HG03097 (cell line): ENCODE results near the gene ATXN7L1.
A peak's percentile ranks its signal among the peaks of the same experiment; 100 is the strongest.

Source experiments
- ATAC-seq: cut with Tn5 transposase; IDR thresholded peaks from one replicate; pipeline ENCODE4 v1.9.1; 2021; ENCODE audit not compliant: unreplicated experiment, low FRiP score

The ATXN7L1 gene

DNA sequence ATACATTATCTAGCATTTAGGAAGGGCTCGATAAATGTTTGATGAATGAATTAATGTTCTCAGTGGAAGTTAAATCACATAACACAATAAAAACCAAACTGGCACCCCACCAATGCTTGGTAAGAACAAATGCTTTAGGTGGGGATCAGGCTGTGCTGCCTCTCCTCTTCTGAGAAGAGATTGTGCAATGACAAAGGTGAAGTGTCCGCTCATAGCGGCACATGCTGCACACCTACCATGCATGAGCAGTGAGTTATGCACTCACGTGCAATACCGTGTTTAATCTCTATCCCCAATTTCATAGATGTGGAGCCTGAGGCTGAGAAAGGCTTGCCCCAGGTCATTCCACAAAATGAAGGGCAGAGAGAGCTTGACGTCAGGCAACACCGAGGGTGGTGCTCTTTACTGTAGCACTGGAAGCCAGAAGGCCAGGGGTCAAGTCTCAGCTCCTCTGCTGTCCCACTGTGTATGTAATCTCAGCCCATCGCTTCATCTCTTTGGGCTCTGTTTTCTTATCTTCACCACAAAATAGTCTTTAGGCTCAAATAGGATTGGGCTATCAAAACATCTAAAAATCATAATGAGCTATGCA lies 222.2 kb downstream of the ATXN7L1 start:
- ATAC-seq: no peak

DNA sequence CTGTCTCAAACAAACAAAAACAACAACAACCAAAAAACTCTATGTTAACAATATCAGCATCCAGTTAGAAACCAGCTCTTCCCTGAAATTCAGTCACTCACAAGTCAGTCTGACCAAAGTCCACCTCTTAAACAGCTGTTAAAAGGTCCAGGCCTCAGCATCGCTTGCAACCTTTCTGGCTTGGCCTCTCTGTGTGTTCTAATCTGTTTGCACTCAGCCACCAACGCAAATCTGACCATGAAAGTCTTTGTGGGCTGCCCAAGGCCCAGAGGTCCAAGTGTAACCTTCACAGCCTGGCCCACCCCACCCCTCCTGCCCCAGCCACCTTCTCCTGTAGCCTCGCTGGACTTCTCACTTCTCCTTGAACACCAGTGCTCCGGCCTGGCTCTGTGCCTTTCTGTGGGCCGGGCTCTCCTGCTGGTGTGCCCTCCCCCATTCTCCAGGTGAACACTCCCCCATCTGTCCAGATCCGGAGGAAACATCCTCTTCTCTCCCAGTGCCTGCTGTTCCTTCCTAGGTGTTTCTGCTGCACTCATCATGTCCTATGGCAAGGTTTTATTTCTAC lies 222.9 kb downstream of the ATXN7L1 start:
- no peak for ATAC-seq

DNA sequence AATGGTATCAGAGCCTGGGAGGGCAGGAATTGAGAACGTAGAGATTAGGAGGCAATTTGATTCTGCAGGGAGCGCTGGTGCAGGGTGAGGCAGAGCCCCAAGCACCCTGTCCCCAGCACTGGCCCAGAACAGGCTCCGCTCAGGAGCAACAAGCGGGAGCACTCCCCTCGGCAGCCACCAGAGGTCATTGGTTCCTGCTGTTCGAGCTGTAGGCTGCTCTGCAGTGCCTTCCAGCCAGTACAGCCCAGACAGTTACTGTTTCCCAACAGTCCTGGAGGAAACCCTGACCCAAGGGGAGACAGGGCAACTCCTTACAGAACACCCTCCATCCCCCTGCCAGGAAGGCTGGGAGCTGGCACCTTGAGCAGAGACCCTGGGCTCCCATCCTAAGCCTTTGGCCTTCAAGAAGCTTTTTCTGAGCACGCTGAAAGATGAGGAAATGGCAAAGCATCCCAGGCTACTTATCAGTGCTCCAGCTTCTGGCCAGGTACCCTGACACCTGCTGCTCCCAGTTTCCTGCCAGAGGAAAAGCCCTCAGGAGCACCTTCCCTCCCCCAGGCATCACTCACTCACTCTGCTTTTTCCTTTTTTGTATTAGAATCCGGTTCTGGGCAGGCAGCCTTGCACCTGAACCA lies 223.9 kb downstream of the ATXN7L1 start:
- peak; percentile 81 for ATAC-seq

DNA sequence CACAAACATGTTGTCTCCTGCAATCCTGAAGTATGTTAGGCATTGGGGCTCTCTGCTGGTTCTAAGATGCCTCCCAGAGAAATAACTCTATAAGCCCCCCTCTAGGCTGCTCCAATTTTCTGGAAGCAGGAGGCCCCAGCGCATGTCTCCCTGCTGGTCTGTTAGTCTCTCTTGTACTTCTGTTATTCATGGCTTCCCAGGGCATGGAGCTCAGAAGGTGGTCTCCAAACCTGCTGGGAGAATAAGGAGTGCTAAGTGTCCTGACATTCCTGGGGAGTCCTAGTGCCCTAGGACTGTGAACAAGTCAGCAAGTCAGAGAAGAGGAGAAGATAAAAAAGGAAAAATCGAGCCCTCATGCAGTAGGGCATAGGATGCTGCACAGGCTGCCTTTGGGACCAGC lies 224.6 kb downstream of the ATXN7L1 start:
- ATAC-seq: no peak

DNA sequence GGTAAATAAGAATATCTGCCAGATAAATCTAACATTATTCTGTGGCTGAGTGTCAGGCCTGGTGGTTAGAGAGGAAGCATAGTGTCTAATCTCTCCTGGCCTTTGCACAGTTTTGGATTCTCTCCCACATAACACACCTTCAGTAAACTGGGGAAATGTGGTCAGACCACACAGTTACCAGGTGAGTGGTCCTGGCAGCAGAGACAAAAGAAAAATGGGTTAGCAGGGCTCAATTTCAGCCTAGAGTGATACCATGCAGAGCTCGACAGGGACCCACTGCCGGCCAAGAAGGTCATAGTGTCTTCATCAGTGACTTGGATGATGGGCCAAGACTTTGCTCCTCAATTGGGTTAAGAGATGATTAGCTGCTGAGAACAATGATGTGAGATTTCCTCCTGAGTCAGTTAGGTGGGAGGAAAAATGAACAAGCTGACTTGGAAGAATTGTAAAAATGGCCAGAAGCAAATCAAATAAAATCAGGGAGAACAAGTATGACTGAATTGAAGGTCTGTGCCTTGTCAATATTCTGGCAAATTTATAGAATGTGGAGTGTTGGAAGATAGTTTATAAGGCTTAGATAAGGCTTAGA lies 225.9 kb downstream of the ATXN7L1 start:
- no peak for ATAC-seq

DNA sequence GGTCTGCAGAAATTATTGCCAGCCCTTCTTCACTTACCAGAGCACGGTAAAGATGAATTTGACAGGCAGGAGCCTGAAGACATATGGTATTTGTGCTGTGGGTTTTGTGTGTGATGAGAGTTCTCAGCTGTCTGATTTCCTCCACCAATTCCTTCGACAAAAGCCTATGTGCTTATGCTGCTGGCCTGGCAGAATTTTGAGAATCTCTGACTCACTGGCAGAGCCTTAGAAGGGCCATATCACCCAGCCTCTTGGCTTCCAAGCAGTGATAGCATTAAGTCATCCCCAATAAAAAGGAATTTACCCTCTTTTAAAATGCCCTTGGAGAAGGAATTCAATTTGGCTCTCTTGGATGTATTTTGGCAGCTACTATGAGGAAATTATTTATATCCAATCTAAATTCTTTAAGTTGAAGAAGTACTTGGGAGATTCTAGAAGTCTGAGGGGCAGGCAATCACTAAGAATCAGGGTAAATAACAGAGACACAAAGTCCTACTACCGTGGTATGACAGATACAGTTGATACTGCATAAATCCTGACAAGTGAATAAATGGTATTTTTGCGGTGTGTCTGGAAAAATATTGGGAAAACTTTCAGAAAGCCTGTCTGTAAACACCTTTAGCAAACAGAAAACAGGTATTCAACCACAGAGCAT lies 226.5 kb downstream of the ATXN7L1 start:
- no peak for ATAC-seq

DNA sequence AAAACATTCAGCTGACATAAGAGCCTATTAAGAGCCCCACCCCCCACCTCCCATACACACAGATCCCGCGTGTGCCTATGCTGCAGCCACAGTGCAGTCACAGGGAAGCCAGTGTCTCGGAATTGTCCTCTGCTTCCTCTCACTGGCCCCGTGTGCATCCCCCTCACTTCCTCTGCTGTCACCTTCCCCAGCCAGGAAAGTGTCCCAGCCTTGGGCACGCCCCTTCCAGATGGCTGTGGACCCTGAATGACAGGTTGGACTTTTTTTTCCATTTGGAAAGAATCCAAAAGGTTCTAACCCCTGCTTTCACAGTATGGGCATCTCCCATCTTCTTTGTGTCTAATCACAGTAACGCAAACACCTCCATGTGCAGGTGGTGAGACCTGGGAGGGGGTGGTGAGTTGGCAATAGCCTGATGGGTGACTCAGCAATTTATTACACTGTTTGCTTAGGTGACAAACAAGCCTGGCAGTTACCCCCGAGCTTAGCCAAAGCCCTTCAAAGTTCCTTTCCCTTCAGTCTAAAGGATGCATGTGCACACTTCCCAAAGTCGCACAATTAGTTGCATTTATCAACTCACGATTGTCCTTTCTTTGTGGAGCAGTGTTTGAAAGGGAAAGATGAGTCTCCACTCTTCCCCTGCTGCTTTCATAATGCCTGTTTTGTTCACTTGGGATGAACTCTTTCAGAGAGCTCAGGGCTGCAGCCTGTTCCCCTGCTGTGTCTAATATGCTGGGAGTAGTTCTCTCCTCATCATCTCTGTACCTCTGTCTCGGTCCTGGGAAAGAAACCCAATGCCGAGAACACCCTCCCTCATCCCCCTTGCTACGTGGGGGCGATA lies 227.6 kb downstream of the ATXN7L1 start:
- no peak for ATAC-seq

DNA sequence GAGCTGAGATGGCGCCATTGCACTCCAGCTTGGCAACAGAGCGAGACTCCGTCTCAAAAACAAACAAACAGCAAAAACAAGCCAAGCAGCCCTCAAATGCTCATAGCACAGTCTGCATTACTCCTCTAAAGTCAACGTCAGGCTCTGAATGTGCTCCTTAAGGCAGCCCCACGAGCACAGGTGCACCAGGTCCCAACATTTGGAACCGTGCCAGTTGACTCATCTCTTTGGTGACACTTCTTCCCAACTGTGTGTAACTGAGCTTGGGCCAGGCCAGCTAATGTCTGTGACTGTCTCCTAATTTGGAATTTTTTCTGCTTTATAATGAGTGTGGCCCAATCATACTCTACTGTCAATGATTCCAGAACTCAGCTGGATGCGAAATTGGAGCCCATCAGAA lies 228.8 kb downstream of the ATXN7L1 start:
- no peak for ATAC-seq

DNA sequence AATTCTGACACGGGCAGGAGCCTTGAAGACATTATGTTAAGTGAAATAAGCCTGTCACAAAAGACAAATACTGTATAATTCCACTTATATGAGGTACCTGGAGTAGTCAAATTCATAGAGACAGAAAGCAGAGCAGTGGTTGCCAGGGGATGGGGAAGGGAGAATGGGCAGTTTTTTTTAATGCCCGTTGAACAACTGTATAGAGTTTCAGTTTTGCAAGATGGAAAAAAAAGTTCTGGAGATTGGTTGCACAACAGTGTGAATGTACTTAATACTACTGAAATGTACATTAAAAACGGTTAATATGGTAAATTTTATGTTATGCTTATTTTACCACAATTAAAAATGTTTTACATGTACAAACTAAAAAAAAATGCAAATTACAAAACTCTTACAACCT lies 231.5 kb downstream of the ATXN7L1 start:
- ATAC-seq: no peak

DNA sequence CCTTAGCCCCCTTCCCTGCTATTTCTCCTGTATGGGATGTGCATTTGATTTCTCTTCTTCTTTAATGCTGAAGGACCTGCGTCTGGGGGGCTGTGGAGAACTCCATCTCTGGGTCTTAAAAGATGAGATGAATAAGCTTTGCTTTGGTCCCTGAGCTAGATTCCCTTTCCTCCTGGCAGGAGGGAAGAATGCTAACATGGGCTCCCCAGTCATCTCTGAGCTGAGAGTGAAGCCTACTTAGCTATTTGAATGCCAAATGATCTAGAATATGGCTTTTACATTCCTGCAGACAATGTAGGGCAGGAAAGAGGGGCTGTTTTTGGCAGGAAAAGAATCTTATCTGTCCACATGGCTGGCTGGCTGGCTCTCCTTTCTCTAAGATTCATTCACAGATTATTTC lies 232.5 kb downstream of the ATXN7L1 start:
- no peak for ATAC-seq

DNA sequence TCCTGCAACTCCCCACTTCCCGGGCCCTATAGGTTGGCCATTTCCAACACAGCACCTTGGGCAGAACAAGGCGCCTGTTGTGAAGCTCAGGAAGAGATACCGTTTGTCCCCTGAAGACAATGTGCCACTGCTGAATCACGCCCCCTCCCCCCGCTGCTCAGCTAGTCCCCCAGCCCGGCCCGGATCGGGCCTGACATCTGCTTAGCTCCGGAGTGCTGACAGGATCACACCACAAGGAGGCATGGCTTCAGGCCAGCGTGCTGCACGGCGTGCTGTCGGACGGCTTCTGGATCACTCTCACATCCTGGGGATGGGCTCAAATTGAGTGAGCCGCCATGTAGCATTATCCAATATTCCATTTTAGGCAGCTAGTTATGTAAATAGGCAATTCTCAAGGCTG lies 233.0 kb downstream of the ATXN7L1 start:
- no peak for ATAC-seq

DNA sequence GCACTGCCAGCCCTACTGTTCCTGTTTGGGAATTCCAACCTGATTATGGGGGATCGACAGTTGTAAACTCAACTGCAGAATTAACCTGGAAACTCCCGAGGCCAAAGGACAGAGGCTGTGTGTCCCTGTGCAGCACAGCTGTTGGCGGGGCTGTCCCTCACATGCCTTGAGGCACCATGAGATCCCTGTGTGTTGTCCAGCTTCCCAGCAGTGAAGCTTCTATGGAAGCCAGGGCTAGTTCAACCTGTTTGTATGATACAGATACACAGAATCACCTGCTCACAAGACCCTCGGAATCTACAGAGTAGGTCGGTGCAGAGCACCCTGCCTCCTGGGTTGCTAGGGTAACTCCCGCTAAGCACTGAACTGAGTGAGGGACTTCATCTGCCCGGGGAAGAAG lies 234.1 kb downstream of the ATXN7L1 start:
- no peak for ATAC-seq

DNA sequence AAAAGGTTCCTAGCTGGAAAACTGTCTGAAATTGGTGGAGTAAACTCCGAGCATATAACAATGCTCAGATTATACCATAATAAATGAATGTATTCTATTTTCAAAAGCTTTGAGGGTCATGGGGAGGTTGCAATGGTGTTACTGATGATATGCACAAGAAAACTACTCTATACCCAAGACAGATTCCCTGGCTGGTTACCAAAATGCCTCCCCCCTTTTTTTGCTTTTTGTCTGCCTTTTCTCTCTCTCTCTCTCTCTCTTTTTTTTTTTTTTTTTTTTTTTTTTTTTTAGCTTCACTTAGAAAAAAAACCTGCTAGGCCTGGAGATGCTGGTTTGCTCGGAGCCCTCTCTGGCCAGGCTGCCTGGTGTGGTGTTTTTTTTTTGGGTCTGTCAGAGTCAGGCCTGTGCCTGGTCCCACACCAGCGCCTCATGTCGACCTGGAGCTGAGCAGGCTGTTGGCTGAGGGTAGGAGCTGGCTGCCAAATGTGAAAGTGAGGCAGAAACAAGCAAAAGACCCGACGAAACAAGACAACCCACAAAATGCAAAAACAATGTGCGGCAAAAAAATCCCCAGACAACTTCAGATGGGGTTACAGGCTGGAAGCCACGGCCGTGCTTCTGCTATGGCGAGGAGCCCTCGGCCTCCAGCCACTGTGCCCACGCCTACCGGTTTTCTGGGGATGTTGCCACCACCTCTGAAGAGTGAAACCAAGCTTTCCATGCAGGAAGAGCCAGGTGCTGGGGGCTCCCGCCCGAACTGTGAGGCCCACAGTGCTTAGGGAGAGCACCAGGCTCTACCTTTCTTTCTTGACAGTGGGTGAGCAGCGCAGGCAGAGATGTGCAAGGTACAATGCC lies 235.2 kb downstream of the ATXN7L1 start:
- no peak for ATAC-seq

DNA sequence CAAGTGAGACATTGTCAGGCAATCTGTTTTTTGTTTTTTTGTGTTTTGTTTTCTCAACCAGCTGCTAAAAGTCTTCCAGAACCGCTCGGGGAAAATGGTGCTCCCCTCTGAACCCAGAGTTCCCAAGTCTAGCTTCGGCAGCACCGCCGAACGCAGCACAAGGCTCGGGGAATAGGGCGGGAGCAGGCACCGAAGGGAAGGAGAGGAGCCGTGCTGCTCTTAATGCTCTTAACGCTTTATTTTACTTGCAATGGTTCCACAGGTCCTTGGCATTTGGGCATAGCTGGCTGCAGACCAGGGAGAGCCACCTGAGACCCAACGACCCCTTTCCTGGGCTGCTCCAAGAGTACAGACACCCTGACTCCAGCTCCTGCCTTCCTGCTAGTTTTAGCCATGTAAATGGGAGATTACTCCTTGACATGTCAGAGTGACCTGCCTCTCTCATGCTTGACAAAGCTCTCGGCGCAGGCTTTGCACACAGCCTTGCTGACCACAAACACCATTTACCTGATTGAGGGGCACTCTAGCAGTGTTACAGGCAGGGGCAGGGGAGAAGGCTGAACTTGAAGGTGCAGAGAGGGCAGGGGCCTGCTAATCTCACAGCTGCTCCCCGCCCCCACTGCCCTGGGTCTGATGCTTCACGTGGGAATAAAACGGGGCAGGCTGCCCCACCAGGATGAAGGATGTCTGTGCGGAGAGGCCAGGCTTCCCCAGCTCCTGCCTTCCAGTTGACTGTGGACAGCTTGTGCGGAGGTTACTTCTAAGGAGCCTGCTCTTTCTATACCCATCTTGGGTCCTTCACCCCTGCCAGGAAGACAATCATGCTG lies 236.5 kb downstream of the ATXN7L1 start:
- no peak for ATAC-seq

DNA sequence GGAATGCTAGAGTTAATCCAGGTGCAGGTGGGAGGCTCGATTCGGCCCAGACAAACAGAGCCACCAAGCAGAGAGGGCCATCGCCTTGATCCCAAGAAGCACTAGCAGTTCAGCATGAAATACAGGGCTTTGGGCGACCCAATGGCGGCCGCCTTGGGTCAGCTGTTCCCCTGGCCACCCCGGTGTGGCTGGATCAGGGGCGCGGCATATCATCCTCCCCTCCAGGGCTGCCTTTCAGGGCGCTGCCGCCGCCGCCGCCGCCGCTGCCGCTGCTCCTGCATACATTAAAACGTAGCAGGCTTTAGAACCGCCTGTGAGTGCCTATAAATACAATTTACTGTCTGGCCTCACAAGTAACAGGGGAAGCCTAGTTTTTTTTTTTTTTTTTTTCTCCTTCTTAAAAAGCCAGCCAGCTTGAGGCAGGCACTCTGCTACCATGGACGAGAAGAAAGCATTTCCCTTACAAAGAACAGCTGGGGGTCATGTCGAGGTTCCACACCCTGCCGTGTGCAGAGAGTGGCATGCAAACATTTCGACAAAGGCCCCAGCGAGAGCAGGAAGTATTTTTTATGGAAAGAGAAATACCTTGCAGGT lies 237.4 kb downstream of the ATXN7L1 start:
- ATAC-seq: no peak

DNA sequence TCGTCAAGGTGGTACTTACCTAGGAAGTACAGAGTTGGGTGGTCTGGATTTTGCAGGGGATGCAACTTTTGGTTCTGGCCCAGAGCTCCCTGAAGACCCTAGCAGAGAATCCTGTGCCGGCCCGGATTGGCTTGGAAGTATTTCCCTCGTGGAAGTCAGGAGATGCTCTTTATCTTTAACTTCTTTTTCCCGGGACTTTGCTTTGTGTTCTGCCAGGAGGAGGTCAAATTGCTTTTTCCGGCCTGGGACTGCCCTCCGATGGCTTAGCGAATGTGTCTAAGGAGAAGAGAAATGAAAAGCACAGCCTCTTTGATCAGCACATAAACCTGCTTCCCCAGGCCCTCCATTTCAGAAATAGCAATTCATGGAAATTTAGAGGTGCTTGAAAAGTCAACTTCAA lies 238.1 kb downstream of the ATXN7L1 start:
- ATAC-seq: no peak

DNA sequence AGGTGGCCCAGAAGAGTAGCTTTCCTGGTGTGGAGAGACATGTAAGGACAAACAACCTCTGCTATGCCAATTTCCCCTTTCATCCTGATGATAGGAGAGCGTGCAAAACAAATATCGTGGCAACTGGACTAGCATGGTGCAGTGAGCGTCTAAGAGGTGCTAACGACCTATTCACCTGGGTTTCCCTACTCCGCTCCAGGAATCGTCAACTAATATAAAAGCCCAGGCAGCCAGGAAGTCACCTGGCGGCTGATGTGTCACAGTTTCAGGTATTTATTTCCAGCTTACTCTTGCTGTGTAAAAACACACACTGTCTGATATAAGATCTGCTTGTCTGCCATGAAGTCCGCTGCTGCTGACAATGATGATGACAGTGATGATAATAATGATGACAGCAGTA lies 238.6 kb downstream of the ATXN7L1 start:
- ATAC-seq: no peak

DNA sequence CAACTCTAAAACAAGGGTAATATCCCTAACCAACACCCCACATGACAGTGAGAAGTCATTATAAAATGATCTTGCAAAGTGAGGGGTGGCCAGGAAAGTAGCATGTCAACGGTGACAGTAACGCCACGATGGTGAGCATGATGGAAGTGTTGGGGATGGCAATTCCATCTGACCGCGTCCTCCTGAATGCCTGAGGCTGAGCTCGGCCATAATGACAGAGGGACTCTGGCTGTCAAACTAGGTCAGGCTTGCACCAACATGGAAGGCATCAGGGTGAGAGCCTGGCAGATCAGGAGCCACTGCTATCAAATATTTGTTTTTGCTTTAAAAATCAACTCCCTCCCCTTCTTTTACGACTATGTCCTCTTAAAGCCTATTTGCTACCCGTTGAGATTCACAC lies 239.4 kb downstream of the ATXN7L1 start:
- no peak for ATAC-seq

DNA sequence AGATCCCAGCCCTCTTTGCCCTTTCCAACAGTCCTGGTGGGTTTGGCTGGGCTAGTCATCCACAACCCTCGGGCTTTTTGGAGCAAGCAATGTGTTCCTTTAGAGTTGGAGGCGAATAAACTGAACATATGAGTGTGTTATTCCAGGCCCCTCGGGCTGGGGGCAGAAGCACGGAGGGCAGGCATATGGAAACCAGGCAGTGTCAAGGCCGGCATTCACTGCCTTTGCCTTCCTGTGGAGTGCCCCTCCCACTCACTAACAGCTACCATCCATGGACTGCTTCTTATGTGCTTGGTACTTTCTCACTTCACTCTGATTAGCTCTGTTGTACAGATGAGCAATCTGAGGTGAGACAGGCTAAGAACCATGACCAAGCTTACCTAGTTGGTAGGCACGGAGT lies 241.2 kb downstream of the ATXN7L1 start:
- ATAC-seq: no peak
